HepG2 (cell line): ENCODE data around the gene DAD1. TPM values are rescaled to one million over a fixed set of nuclear protein-coding genes. Genes with fewer than 3 reads are reported as not detected.

ENCODE experiments used
- FOXP1 ChIP-seq, 2 experiments: fragments of 450-650 bp in 1 of 2; IDR thresholded peaks; 2 replicates each; pipeline ENCODE4 v1.6.1; 2017 to 2018; ENCODE audit warnings: antibody characterized with exemption in 1 of 2
- GMEB2 ChIP-seq: IDR thresholded peaks from 2 replicates; pipeline ENCODE4 v1.6.1; 2016; ENCODE audit warnings: missing biosample characterization, missing genetic modification reagents, low read depth
- HMGXB4 ChIP-seq, 2 experiments: sonication (generic) in 1 of 2; formaldehyde crosslinking in 1 of 2; IDR thresholded peaks; 2 replicates each; pipeline versions ENCODE4 v1.4.0 to v1.6.1; 2018 to 2020; ENCODE audit warnings: missing genetic modification reagents in 2 of 2, borderline replicate concordance in 1 of 2, low read depth in 1 of 2, mild to moderate bottlenecking in 1 of 2, missing biosample characterization in 1 of 2
- NR1H2 ChIP-seq: sonication (generic); formaldehyde crosslinking; IDR thresholded peaks from 2 replicates; pipeline ENCODE4 v1.8.1; 2022; ENCODE audit warnings: low read depth, missing genetic modification reagents, borderline replicate concordance
- POGZ ChIP-seq: sonication (generic); formaldehyde crosslinking; IDR thresholded peaks from 2 replicates; pipeline ENCODE4 v1.4.0; 2020; ENCODE audit warnings: mild to moderate bottlenecking, missing genetic modification reagents
- REST ChIP-seq, 2 experiments: IDR thresholded peaks; 2 replicates each; pipeline ENCODE4 v1.6.1; 2011 to 2012; ENCODE audit warnings: low read length in 2 of 2, borderline replicate concordance in 1 of 2, low read depth in 1 of 2, mild to moderate bottlenecking in 1 of 2, moderate library complexity in 1 of 2
- SKI ChIP-seq: fragments of 450-650 bp; IDR thresholded peaks from one replicate; pipeline ENCODE4 v1.6.1; 2018; ENCODE audit warnings: mild to moderate bottlenecking; ENCODE audit not compliant: partially characterized antibody
- TIGD3 ChIP-seq: sonication (generic); formaldehyde crosslinking; IDR thresholded peaks from 2 replicates; pipeline ENCODE4 v1.5.1; 2020; ENCODE audit warnings: mild to moderate bottlenecking, missing genetic modification reagents, borderline replicate concordance
- ZBTB20 ChIP-seq: sonication (generic); formaldehyde crosslinking; IDR thresholded peaks from 2 replicates; pipeline ENCODE4 v1.8.1; 2023; ENCODE audit warnings: missing genetic modification reagents, low read depth, mild to moderate bottlenecking, borderline replicate concordance
- ZFP82 ChIP-seq: sonication (generic); formaldehyde crosslinking; IDR thresholded peaks from 2 replicates; pipeline ENCODE4 v1.5.1; 2020; ENCODE audit warnings: mild to moderate bottlenecking, missing genetic modification reagents, borderline replicate concordance
- ZNF17 ChIP-seq: sonication (generic); formaldehyde crosslinking; IDR thresholded peaks from 2 replicates; pipeline ENCODE4 v1.5.0; 2020; ENCODE audit warnings: mild to moderate bottlenecking, missing genetic modification reagents
- ZNF329 ChIP-seq: sonication (generic); formaldehyde crosslinking; IDR thresholded peaks from 2 replicates; pipeline ENCODE4 v1.9.0; 2021; ENCODE audit warnings: low read depth, mild to moderate bottlenecking, missing genetic modification reagents
- ZNF460 ChIP-seq: sonication (generic); formaldehyde crosslinking; IDR thresholded peaks from 2 replicates; pipeline ENCODE4 v1.5.1; 2020; ENCODE audit warnings: missing genetic modification reagents, mild to moderate bottlenecking, borderline replicate concordance
- ZNF678 ChIP-seq: sonication (generic); formaldehyde crosslinking; IDR thresholded peaks from 2 replicates; pipeline ENCODE4 v1.4.0; 2020; ENCODE audit warnings: mild to moderate bottlenecking, missing genetic modification reagents
- ZNF780A ChIP-seq: sonication (generic); formaldehyde crosslinking; IDR thresholded peaks from 2 replicates; pipeline ENCODE4 v1.8.0; 2022; ENCODE audit warnings: mild to moderate bottlenecking, missing genetic modification reagents, moderate library complexity
- ZNF800 ChIP-seq: sonication (generic); formaldehyde crosslinking; IDR thresholded peaks from 2 replicates; pipeline ENCODE4 v1.4.0; 2020; ENCODE audit warnings: missing genetic modification reagents
- polyA plus RNA-seq, 8 experiments: library from polyadenylated mRNA; depleted of rRNA in 3 of 8; stranded (reverse) in 7 of 8; unstranded in 1 of 8; fragments of >200 nt; fragmentation: Illumina TruSeq in 4 of 8; extraction: Trizol in 4 of 8; gene quantifications; 2 replicates each; pipeline versions ENCODE4 v1.2.1 to v1.2.3, GENCODE V29; 2011 to 2016; ENCODE audit warnings: low read depth in 4 of 8, missing spikeins in 1 of 8, mixed read lengths in 1 of 8; ENCODE audit not compliant: insufficient read depth in 1 of 8
- total RNA-seq, 5 experiments: library from RNA; depleted of rRNA; stranded (reverse); fragments of >200 nt; fragmentation: Illumina TruSeq; extraction: Trizol; gene quantifications; 2 replicates each; pipeline ENCODE4 v1.2.3, GENCODE V29; 2016; ENCODE audit warnings: low read depth in 1 of 5

Gene DAD1
- total and polyA plus RNA-seq, 2 of the 13 experiments (the other 11 are each of a cell fraction or from before 2014, with no cell fraction given): 558 to 626 TPM

GRCh38 chr14:22560662-22561365 is 28.2 kb downstream of the DAD1 start (continued):
- TF ChIP-seq ZNF329 (CRISPR knock-in tag): no peak
- no peak for TF ChIP-seq ZNF780A (CRISPR knock-in tag)
- no peak for TF ChIP-seq FOXP1 (IDR thresholded peaks at IDR 0.05)
- peak; percentile 95 for TF ChIP-seq FOXP1 (CRISPR knock-in tag; IDR thresholded peaks at IDR 0.05)
- no peak; the same call in 1 of the 2 replicates for TF ChIP-seq GMEB2
- 0 out of 2 replicates have a peak, but pooled peaks have one; percentile 52 for TF ChIP-seq ZNF678 (CRISPR knock-in tag)
- no peak; the same call in 1 of the 2 replicates for TF ChIP-seq POGZ (CRISPR knock-in tag)
- TF ChIP-seq ZNF460 (CRISPR knock-in tag): no peak
- peak; percentile 61; the same call in 1 of the 2 replicates for TF ChIP-seq ZBTB20
- no peak for TF ChIP-seq ZNF17
- TF ChIP-seq NR1H2 (CRISPR knock-in tag): no peak
- no peak for TF ChIP-seq SKI
- peak; percentile 91; the same call in 1 of the 2 replicates for TF ChIP-seq TIGD3 (CRISPR knock-in tag)
- TF ChIP-seq REST (IDR thresholded peaks at IDR 0.05; ENCODE audit: borderline replicate concordance in 1 of 2, low read depth in 1 of 2, low read length in 2 of 2): no peak
- TF ChIP-seq ZNF800: no peak; the same call in 1 of the 2 replicates
- TF ChIP-seq ZFP82 (CRISPR knock-in tag): no peak
- TF ChIP-seq HMGXB4 (CRISPR knock-in tag; IDR thresholded peaks at IDR 0.05; ENCODE audit: borderline replicate concordance in 1 of 2, low read depth in 1 of 2): peak; percentile 29 to 34; a peak in 1 of 4 replicates
